Erythroblast (primary cell): Measurements from ENCODE around the gene BMERB1.

Experiments
- DNase-seq, 2 experiments: peaks; one replicate each; lab custom pipeline; 2025; lab: John Stamatoyannopoulos, UW
- GATA1 ChIP-seq: IDR thresholded peaks from 2 replicates; pipeline ENCODE4 v1.6.1; 2011; ENCODE audit warnings: low read depth, mild to moderate bottlenecking, control low read depth, low read length, moderate library complexity
- POLR2A ChIP-seq: IDR thresholded peaks from 2 replicates; pipeline ENCODE4 v1.6.1; 2011; ENCODE audit warnings: mild to moderate bottlenecking, low read length

Gene BMERB1

GRCh38 chr16:15490123-15490711, 55.8 kb downstream of the BMERB1 start:
- no peak for DNase-seq
- TF ChIP-seq GATA1: no peak
- no peak for TF ChIP-seq POLR2A

GRCh38 chr16:15491411-15491810, 57.0 kb downstream of the BMERB1 start:
- DNase-seq: no peak
- TF ChIP-seq GATA1: no peak
- no peak for TF ChIP-seq POLR2A

GRCh38 chr16:15492091-15492740, 57.8 kb downstream of the BMERB1 start:
- no peak for DNase-seq
- no peak for TF ChIP-seq GATA1
- TF ChIP-seq POLR2A: no peak

- no peak for DNase-seq
- TF ChIP-seq GATA1: no peak
Measured at GRCh38 chr16:15493466-15494180, 59.2 kb downstream of the BMERB1 start.

GRCh38 chr16:15494236-15494635, 59.8 kb downstream of the BMERB1 start:
- no peak for TF ChIP-seq POLR2A
- no peak for TF ChIP-seq GATA1
- DNase-seq: no peak

GRCh38 chr16:15495898-15496297, 61.5 kb downstream of the BMERB1 start:
- DNase-seq: no peak
- TF ChIP-seq POLR2A: no peak
- TF ChIP-seq GATA1: no peak

- no peak for DNase-seq
- no peak for TF ChIP-seq GATA1
- no peak for TF ChIP-seq POLR2A
Measured at GRCh38 chr16:15498427-15499175, 64.2 kb downstream of the BMERB1 start.

- DNase-seq: peak in 1 of 2 experiments; percentile 39
- TF ChIP-seq POLR2A: no peak
Measured at GRCh38 chr16:15502041-15502725, 67.8 kb downstream of the BMERB1 start.

- no peak for TF ChIP-seq GATA1
- no peak for TF ChIP-seq POLR2A
- no peak for DNase-seq
Measured at GRCh38 chr16:15506441-15506840, 72.1 kb downstream of the BMERB1 start.

GRCh38 chr16:15507301-15507958, 73.0 kb downstream of the BMERB1 start:
- DNase-seq: no peak
- TF ChIP-seq POLR2A (no peak), GATA1 (no peak)

GRCh38 chr16:15507959-15508627, 73.7 kb downstream of the BMERB1 start:
- TF ChIP-seq GATA1 (no peak), POLR2A (no peak)
- DNase-seq: no peak

GRCh38 chr16:15509051-15509592, 74.7 kb downstream of the BMERB1 start:
- DNase-seq: peak; percentile 24 to 31
- TF ChIP-seq POLR2A (no peak), GATA1 (no peak)
